Measurements from ENCODE around the gene HAND2.

- TF ChIP-seq CTCF (IDR thresholded peaks at IDR 0.05; ENCODE audit: low read depth, low read length) (peak; percentile 74), MAX (IDR thresholded peaks at IDR 0.05; ENCODE audit: low read depth, low read length) (no peak)
These were observed 35.7 kb downstream of the HAND2 start for GRCh38 chr4:173494013-173494970.

All from NB4 (cell line).